DND-41 (cell line): ENCODE results near the gene RASGRF2.

Source experiments
- ATAC-seq: fragments of 200-7000 bp; cut with Tn5 transposase; 3 replicates; pipeline ENCODE4 v1.9.1; 2021; ENCODE audit warnings: low read depth; ENCODE audit not compliant: insufficient read depth
- DNase-seq: peaks from one replicate; pipeline ENCODE4 v3.0.0-alpha.2; 2020
- H2AFZ ChIP-seq: 2 replicates; pipeline ENCODE4 v1.6.0; 2012; ENCODE audit warnings: low read depth, low read length
- H3K27ac ChIP-seq: 2 replicates; pipeline ENCODE4 v1.5.1; 2012; ENCODE audit warnings: low read length, inconsistent platforms
- H3K27me3 ChIP-seq: fragments of 200-600 bp; sonication (generic); 2 replicates; pipeline ENCODE4 v1.6.0; 2012; ENCODE audit warnings: low read length, mild to moderate bottlenecking, inconsistent platforms; ENCODE audit not compliant: insufficient read depth, poor library complexity
- H3K36me3 ChIP-seq: 2 replicates; pipeline ENCODE4 v1.5.1; 2012; ENCODE audit warnings: low read length, inconsistent platforms; ENCODE audit not compliant: insufficient read depth
- H3K4me1 ChIP-seq: 2 replicates; pipeline ENCODE4 v1.5.1; 2012; ENCODE audit warnings: mild to moderate bottlenecking, low read length; ENCODE audit not compliant: insufficient read depth
- H3K4me2 ChIP-seq: 2 replicates; pipeline ENCODE4 v1.6.0; 2012; ENCODE audit warnings: mild to moderate bottlenecking, moderate library complexity, low read length, inconsistent platforms; ENCODE audit not compliant: insufficient read depth
- H3K4me3 ChIP-seq, 2 experiments: fragments of 200-600 bp in 1 of 2; shearing (Covaris generic) in 1 of 2; 2 replicates each; pipeline ENCODE4 v1.5.1; 2012 to 2016; ENCODE audit warnings: inconsistent platforms in 2 of 2, low read length in 2 of 2, mild to moderate bottlenecking in 2 of 2, low read depth in 1 of 2, moderate library complexity in 1 of 2
- H3K79me2 ChIP-seq: 2 replicates; pipeline ENCODE4 v1.6.0; 2012; ENCODE audit warnings: low read length, inconsistent platforms; ENCODE audit not compliant: insufficient read depth
- H3K9ac ChIP-seq: 2 replicates; pipeline ENCODE4 v1.6.0; 2012; ENCODE audit warnings: low read depth, mild to moderate bottlenecking, inconsistent platforms, low read length, moderate library complexity
- H3K9me3 ChIP-seq: 2 replicates; pipeline ENCODE4 v1.5.1; 2012; ENCODE audit warnings: low read length, moderate library complexity, mild to moderate bottlenecking, inconsistent platforms; ENCODE audit not compliant: insufficient read depth, severe bottlenecking
- H4K20me1 ChIP-seq: 2 replicates; pipeline ENCODE4 v1.6.0; 2012; ENCODE audit warnings: low read length; ENCODE audit not compliant: insufficient read depth
- EZH2 ChIP-seq: IDR thresholded peaks from 3 replicates; pipeline ENCODE4 v1.6.1; 2012; ENCODE audit warnings: borderline replicate concordance, low read depth, mild to moderate bottlenecking, moderate library complexity, low read length, inconsistent platforms; ENCODE audit not compliant: severe bottlenecking
- TF ChIP-seq, protein P1 (sequence below): IDR thresholded peaks from 2 replicates; pipeline ENCODE4 v1.5.1; 2012; ENCODE audit warnings: borderline replicate concordance, low read length, moderate library complexity, mild to moderate bottlenecking; ENCODE audit not compliant: poor library complexity, severe bottlenecking; ENCODE audit errors: extremely low read depth

RASGRF2 gene

DNA sequence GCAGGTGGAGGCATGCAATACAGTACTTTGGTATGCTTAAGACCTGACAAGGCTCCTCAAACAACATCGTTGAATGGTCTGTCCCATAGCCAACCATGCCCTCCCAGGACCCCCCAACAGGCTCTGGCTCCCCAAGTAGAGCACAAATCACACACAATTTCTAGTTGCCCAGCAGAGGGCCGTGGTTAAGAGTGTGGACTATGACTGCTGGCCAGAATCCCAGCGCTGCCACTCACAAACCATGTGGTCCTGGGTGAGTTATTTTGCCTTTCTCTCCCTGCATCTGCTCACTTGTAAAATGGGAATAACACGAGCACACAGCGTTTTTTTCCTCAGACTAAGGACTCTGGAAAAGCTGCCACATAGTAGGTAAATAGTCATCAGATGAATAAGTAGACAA is 279.4 kb downstream of the RASGRF2 start:
- Histone ChIP-seq H3K27me3 (no peaks in the 10 kb centered on the region), H3K79me2 (no peaks in the 10 kb centered on the region), H3K4me3 (no peak overlapping the region), H3K4me1 (peaks cover 13% of the 10 kb centered on the region), H3K36me3 (no peaks in the 10 kb centered on the region), H3K27ac (no peak overlapping the region), H4K20me1 (no peaks in the 10 kb centered on the region), H3K9ac (no peak overlapping the region), H3K9me3 (no peaks in the 10 kb centered on the region), H3K4me2 (no peak overlapping the region), H2AFZ (no peak overlapping the region)
- no peak for ATAC-seq
- DNase-seq, result no peak
- no peak for TF ChIP-seq EZH2
- TF ChIP-seq, protein P1, sequence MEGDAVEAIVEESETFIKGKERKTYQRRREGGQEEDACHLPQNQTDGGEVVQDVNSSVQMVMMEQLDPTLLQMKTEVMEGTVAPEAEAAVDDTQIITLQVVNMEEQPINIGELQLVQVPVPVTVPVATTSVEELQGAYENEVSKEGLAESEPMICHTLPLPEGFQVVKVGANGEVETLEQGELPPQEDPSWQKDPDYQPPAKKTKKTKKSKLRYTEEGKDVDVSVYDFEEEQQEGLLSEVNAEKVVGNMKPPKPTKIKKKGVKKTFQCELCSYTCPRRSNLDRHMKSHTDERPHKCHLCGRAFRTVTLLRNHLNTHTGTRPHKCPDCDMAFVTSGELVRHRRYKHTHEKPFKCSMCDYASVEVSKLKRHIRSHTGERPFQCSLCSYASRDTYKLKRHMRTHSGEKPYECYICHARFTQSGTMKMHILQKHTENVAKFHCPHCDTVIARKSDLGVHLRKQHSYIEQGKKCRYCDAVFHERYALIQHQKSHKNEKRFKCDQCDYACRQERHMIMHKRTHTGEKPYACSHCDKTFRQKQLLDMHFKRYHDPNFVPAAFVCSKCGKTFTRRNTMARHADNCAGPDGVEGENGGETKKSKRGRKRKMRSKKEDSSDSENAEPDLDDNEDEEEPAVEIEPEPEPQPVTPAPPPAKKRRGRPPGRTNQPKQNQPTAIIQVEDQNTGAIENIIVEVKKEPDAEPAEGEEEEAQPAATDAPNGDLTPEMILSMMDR, result no peak

GRCh38 chr5:81241001-81241400 is 280.8 kb downstream of the RASGRF2 start:
- Histone ChIP-seq H4K20me1 (no peaks in the 10 kb centered on the region), H3K27me3 (no peaks in the 10 kb centered on the region), H3K36me3 (peaks cover 3% of the 10 kb centered on the region; the same call in 1 of the 2 replicates), H3K4me1 (no peaks in the 10 kb centered on the region; the same call in 1 of the 2 replicates), H2AFZ (no peak overlapping the region), H3K79me2 (no peaks in the 10 kb centered on the region), H3K9ac (no peak overlapping the region), H3K4me2 (no peak overlapping the region), H3K9me3 (no peaks in the 10 kb centered on the region), H3K27ac (no peak overlapping the region), H3K4me3 (no peak overlapping the region)
- ATAC-seq, result no peak
- DNase-seq, result no peak
- TF ChIP-seq EZH2, result no peak
- TF ChIP-seq, protein P1, result no peak

- Histone ChIP-seq H3K4me2 (no peak overlapping the region), H3K36me3 (peaks cover 3% of the 10 kb centered on the region; the same call in 1 of the 2 replicates), H4K20me1 (no peaks in the 10 kb centered on the region), H3K27me3 (no peaks in the 10 kb centered on the region), H3K9me3 (no peaks in the 10 kb centered on the region), H3K79me2 (no peaks in the 10 kb centered on the region), H3K27ac (no peak overlapping the region), H3K9ac (no peak overlapping the region), H2AFZ (no peak overlapping the region), H3K4me3 (no peak overlapping the region), H3K4me1 (no peaks in the 10 kb centered on the region)
- TF ChIP-seq EZH2, result no peak
- TF ChIP-seq, protein P1, result no peak
- DNase-seq, result no peak
- no peak for ATAC-seq
Observed at GRCh38 chr5:81241961-81242648, 281.9 kb downstream of the RASGRF2 start.
